Keratinocyte (primary cell): ENCODE measurements around the gene PCDH1. TPM values are rescaled to one million over a fixed set of nuclear protein-coding genes. Genes with fewer than 3 reads are reported as not detected.

ENCODE experiments used
- DNase-seq: peaks from one replicate; pipeline ENCODE4 v3.0.0-alpha.2; 2011; ENCODE audit warnings: low read depth, missing footprints, low spot score
- FAIRE-seq: peaks from 2 replicates; lab custom pipeline; 2011; peaks lifted over from hg19 to GRCh38; lab: Jason Lieb, UNC
- H2AFZ ChIP-seq: 2 replicates; pipeline ENCODE4 v1.6.0; 2012; ENCODE audit warnings: low read length, control low read depth, inconsistent platforms; ENCODE audit not compliant: control insufficient read depth
- H3K27ac ChIP-seq: 2 replicates; pipeline ENCODE4 v1.5.1; 2011; ENCODE audit warnings: low read length; ENCODE audit not compliant: control insufficient read depth, insufficient read depth
- H3K27me3 ChIP-seq: 3 replicates; pipeline ENCODE4 v1.6.0; 2011; ENCODE audit warnings: low read length; ENCODE audit not compliant: control insufficient read depth, insufficient read depth; ENCODE audit errors: extremely low read depth
- H3K36me3 ChIP-seq, 2 experiments: 2 replicates in 1 of 2; 3 replicates in 1 of 2; pipeline ENCODE4 v1.5.1; 2011; ENCODE audit warnings: low read length in 2 of 2, mild to moderate bottlenecking in 1 of 2; ENCODE audit not compliant: control insufficient read depth in 2 of 2, insufficient read depth in 2 of 2; ENCODE audit errors: extremely low read depth in 1 of 2
- H3K4me1 ChIP-seq: 3 replicates; pipeline ENCODE4 v1.5.1; 2011; ENCODE audit warnings: low read length; ENCODE audit not compliant: control insufficient read depth, insufficient read depth; ENCODE audit errors: extremely low read depth
- H3K4me2 ChIP-seq: 3 replicates; pipeline ENCODE4 v1.6.0; 2011; ENCODE audit warnings: low read depth, low read length; ENCODE audit not compliant: control insufficient read depth, insufficient read depth; ENCODE audit errors: extremely low read depth
- H3K4me3 ChIP-seq, 3 experiments: fragments of 200-600 bp in 1 of 3; sonication (generic) in 1 of 3; 2 replicates in 2 of 3; 3 replicates in 1 of 3; pipeline ENCODE4 v1.5.1; 2011 to 2016; ENCODE audit warnings: low read length in 3 of 3, mild to moderate bottlenecking in 3 of 3, control low read depth in 2 of 3, inconsistent platforms in 1 of 3, low read depth in 1 of 3, mixed read lengths in 1 of 3, mixed run types in 1 of 3, moderate library complexity in 1 of 3; ENCODE audit not compliant: control insufficient read depth in 2 of 3, insufficient read depth in 2 of 3; ENCODE audit errors: extremely low read depth in 1 of 3
- H3K79me2 ChIP-seq: 2 replicates; pipeline ENCODE4 v1.6.0; 2012; ENCODE audit warnings: low read length; ENCODE audit not compliant: control insufficient read depth, insufficient read depth
- H3K9ac ChIP-seq: 3 replicates; pipeline ENCODE4 v1.6.0; 2011; ENCODE audit warnings: low read length; ENCODE audit not compliant: control insufficient read depth, insufficient read depth; ENCODE audit errors: extremely low read depth
- H3K9me1 ChIP-seq: 3 replicates; pipeline ENCODE4 v1.6.0; 2011; ENCODE audit warnings: low read length; ENCODE audit not compliant: control insufficient read depth, insufficient read depth; ENCODE audit errors: extremely low read depth
- H3K9me3 ChIP-seq: 2 replicates; pipeline ENCODE4 v1.5.1; 2012; ENCODE audit warnings: low read depth, low read length; ENCODE audit not compliant: control insufficient read depth
- H4K20me1 ChIP-seq: 3 replicates; pipeline ENCODE4 v1.6.0; 2011; ENCODE audit warnings: low read length; ENCODE audit not compliant: control insufficient read depth, insufficient read depth; ENCODE audit errors: extremely low read depth
- CTCF ChIP-seq, 3 experiments: IDR thresholded peaks in 1 of 3; conservative IDR thresholded peaks in 1 of 3; optimal IDR thresholded peaks in 1 of 3; 2 replicates in 2 of 3; 3 replicates in 1 of 3; pipeline versions ENCODE3 to v1.5.1; 2011; ENCODE audit warnings: low read length in 3 of 3, mild to moderate bottlenecking in 3 of 3, moderate library complexity in 2 of 3, control low read depth in 1 of 3, inconsistent platforms in 1 of 3; ENCODE audit not compliant: insufficient read depth in 2 of 3; ENCODE audit errors: extremely low read depth in 1 of 3
- EZH2 ChIP-seq: IDR thresholded peaks from one replicate; pipeline ENCODE4 v1.6.1; 2012; ENCODE audit warnings: inconsistent platforms, mild to moderate bottlenecking, low read length, moderate library complexity
- dilution Hi-C: fragments of 300-500 bp; cut with MboI; formaldehyde crosslinking; loops from one replicate; pipeline ENCODE4 v1.7.0; 2020; ENCODE audit warnings: low sequenced_read_pairs; ENCODE audit not compliant: extremely low pct_ligation_motif_present
- polyA plus RNA-seq, 5 experiments: library from polyadenylated mRNA; depleted of rRNA in 3 of 5; stranded (reverse) in 3 of 5; stranded (forward) in 1 of 5; unstranded in 1 of 5; fragments of >200 nt; gene quantifications; 1 replicate in 1 of 5; 2 replicates in 3 of 5; 3 replicates in 1 of 5; pipeline versions ENCODE4 v1.2.1 to v1.2.3, GENCODE V29; 2011 to 2012; ENCODE audit warnings: missing spikeins in 2 of 5, low read depth in 1 of 5, low replicate concordance in 1 of 5

The PCDH1 gene
- polyA plus RNA-seq, 1 donor (not counting 4 experiments of a cell fraction or from before 2014, with no cell fraction given) = 10.0 TPM

- Histone ChIP-seq H3K9me3 (no peaks in the 10 kb centered on the region), H3K27me3 (peaks cover 8% of the 10 kb centered on the region), H3K27ac (peak overlapping the region; percentile 22), H3K9ac (no peak overlapping the region), H2AFZ (no peak overlapping the region), H4K20me1 (no peaks in the 10 kb centered on the region), H3K4me3 (no peak overlapping the region), H3K79me2 (peaks cover 7% of the 10 kb centered on the region), H3K36me3 (peaks cover 0 to 5% of the 10 kb centered on the region in 2 experiments), H3K4me2 (peak overlapping the region; percentile 38), H3K9me1 (no peaks in the 10 kb centered on the region), H3K4me1 (peaks cover 39% of the 10 kb centered on the region)
- no peak for DNase-seq
- no peak for TF ChIP-seq EZH2
- TF ChIP-seq CTCF (optimal IDR thresholded peaks at IDR 0.05 in 1 of 3, IDR thresholded peaks at IDR 0.05 in 1 of 3, conservative IDR thresholded peaks at IDR 0.05 in 1 of 3; ENCODE audit: extremely low read depth in 1 of 3, insufficient read depth in 2 of 3, low read length in 3 of 3) = no peak
- dilution Hi-C loops = no loop called here
- no peak for FAIRE-seq
These were observed 8.0 kb downstream of the PCDH1 start for GRCh38 chr5:141870228-141870627.

- Histone ChIP-seq H2AFZ (no peak overlapping the region), H3K9me1 (no peaks in the 10 kb centered on the region), H3K9ac (no peak overlapping the region), H4K20me1 (no peaks in the 10 kb centered on the region), H3K9me3 (no peaks in the 10 kb centered on the region), H3K27me3 (peaks cover 3% of the 10 kb centered on the region), H3K4me1 (peaks cover 39% of the 10 kb centered on the region), H3K27ac (peak overlapping the region; percentile 22), H3K79me2 (peaks cover 5% of the 10 kb centered on the region), H3K4me3 (no peak overlapping the region), H3K36me3 (peaks cover 5 to 6% of the 10 kb centered on the region in 2 experiments), H3K4me2 (no peak overlapping the region)
- dilution Hi-C loops = no loop called here
- peak; percentile 96 for FAIRE-seq
- peak; percentile 38 for DNase-seq
- no peak for TF ChIP-seq EZH2
- no peak for TF ChIP-seq CTCF (optimal IDR thresholded peaks at IDR 0.05 in 1 of 3, IDR thresholded peaks at IDR 0.05 in 1 of 3, conservative IDR thresholded peaks at IDR 0.05 in 1 of 3; ENCODE audit: extremely low read depth in 1 of 3, insufficient read depth in 2 of 3, low read length in 3 of 3)
These were observed 8.7 kb downstream of the PCDH1 start for GRCh38 chr5:141869514-141869913.
